H9 (cell line): ENCODE data around the gene CAPN5. TPM values are rescaled to one million over a fixed set of nuclear protein-coding genes. Genes with fewer than 3 reads are reported as not detected.

Source experiments
- DNase-seq: peaks from one replicate; pipeline ENCODE4 v3.0.0-alpha.2; 2017
- H2AFZ ChIP-seq: one replicate; pipeline ENCODE4 v1.6.1; 2013; ENCODE audit warnings: mild to moderate bottlenecking, low read length, control low read depth, moderate library complexity
- H2AK5ac ChIP-seq: 2 replicates; pipeline ENCODE4 v1.6.1; 2013; ENCODE audit warnings: low read length, control low read depth, mixed read lengths; ENCODE audit not compliant: insufficient read length
- H2BK120ac ChIP-seq: one replicate; pipeline ENCODE4 v1.6.1; 2013; ENCODE audit warnings: low read depth, mild to moderate bottlenecking, low read length, control low read depth, inconsistent platforms; ENCODE audit not compliant: poor library complexity, severe bottlenecking
- H2BK12ac ChIP-seq: 2 replicates; pipeline ENCODE4 v1.6.1; 2013; ENCODE audit warnings: low read length, control low read depth, mixed read lengths, low read depth; ENCODE audit not compliant: insufficient read length
- H2BK15ac ChIP-seq: 2 replicates; pipeline ENCODE4 v1.6.1; 2013; ENCODE audit warnings: low read depth, low read length, control low read depth
- H2BK20ac ChIP-seq: one replicate; pipeline ENCODE4 v1.6.1; 2013; ENCODE audit warnings: low read depth, mild to moderate bottlenecking, low read length, control low read depth, inconsistent platforms; ENCODE audit not compliant: poor library complexity, severe bottlenecking
- H2BK5ac ChIP-seq: 2 replicates; pipeline ENCODE4 v1.6.1; 2013; ENCODE audit warnings: low read length, control low read depth, mixed read lengths; ENCODE audit not compliant: insufficient read length
- H3K14ac ChIP-seq: 2 replicates; pipeline ENCODE4 v1.6.1; 2013; ENCODE audit warnings: low read length, control low read depth; ENCODE audit not compliant: insufficient read depth
- H3K18ac ChIP-seq: 2 replicates; pipeline ENCODE4 v1.6.1; 2013; ENCODE audit warnings: low read depth, mild to moderate bottlenecking, mixed read lengths, low read length, control low read depth; ENCODE audit not compliant: insufficient read length
- H3K23ac ChIP-seq: 2 replicates; pipeline ENCODE4 v1.6.1; 2013; ENCODE audit warnings: low read length, control low read depth, mixed read lengths, low read depth; ENCODE audit not compliant: insufficient read length
- H3K23me2 ChIP-seq: 2 replicates; pipeline ENCODE4 v1.6.1; 2013; ENCODE audit warnings: low read depth, mild to moderate bottlenecking, mixed read lengths, low read length, control low read depth; ENCODE audit not compliant: insufficient read length, poor library complexity, severe bottlenecking
- H3K27ac ChIP-seq: 2 replicates; pipeline ENCODE4 v1.5.1; 2013; ENCODE audit warnings: low read length, control low read depth, mixed read lengths, low read depth; ENCODE audit not compliant: insufficient read length
- H3K27me3 ChIP-seq: 2 replicates; pipeline ENCODE4 v1.6.1; 2013; ENCODE audit warnings: low read length, control low read depth, inconsistent platforms; ENCODE audit not compliant: insufficient read depth
- H3K4ac ChIP-seq: 2 replicates; pipeline ENCODE4 v1.6.1; 2013; ENCODE audit warnings: low read depth, mild to moderate bottlenecking, control low read depth, inconsistent platforms, low read length, moderate library complexity
- H3K4me1 ChIP-seq: 2 replicates; pipeline ENCODE4 v1.6.1; 2013; ENCODE audit warnings: low read length, control low read depth, inconsistent platforms; ENCODE audit not compliant: insufficient read depth
- H3K4me2 ChIP-seq: 2 replicates; pipeline ENCODE4 v1.6.1; 2013; ENCODE audit warnings: low read length, control low read depth, mixed read lengths; ENCODE audit not compliant: insufficient read length, insufficient read depth
- H3K56ac ChIP-seq: 2 replicates; pipeline ENCODE4 v1.6.1; 2013; ENCODE audit warnings: low read depth, mild to moderate bottlenecking, mixed read lengths, low read length, control low read depth; ENCODE audit not compliant: insufficient read length
- H3K79me1 ChIP-seq: 2 replicates; pipeline ENCODE4 v1.6.1; 2013; ENCODE audit warnings: low read depth, mild to moderate bottlenecking, moderate library complexity, low read length, control low read depth, inconsistent platforms; ENCODE audit not compliant: insufficient read depth, poor library complexity, severe bottlenecking
- H3K79me2 ChIP-seq: 2 replicates; pipeline ENCODE4 v1.6.1; 2013; ENCODE audit warnings: low read length, control low read depth, inconsistent platforms; ENCODE audit not compliant: insufficient read depth
- H3K9ac ChIP-seq: 2 replicates; pipeline ENCODE4 v1.6.1; 2013; ENCODE audit warnings: low read length, control low read depth, mixed read lengths; ENCODE audit not compliant: insufficient read length; ENCODE audit errors: extremely low read depth
- H3K9me3 ChIP-seq: one replicate; pipeline ENCODE4 v1.6.1; 2013; ENCODE audit warnings: low read depth, low read length, inconsistent platforms; ENCODE audit not compliant: control insufficient read depth
- H3T11ph ChIP-seq: one replicate; pipeline ENCODE4 v1.6.1; 2013; ENCODE audit warnings: mild to moderate bottlenecking, low read length, control low read depth, inconsistent platforms
- H4K20me1 ChIP-seq: one replicate; pipeline ENCODE4 v1.6.1; 2013; ENCODE audit not compliant: control insufficient read depth, insufficient read length, insufficient read depth
- H4K5ac ChIP-seq: 2 replicates; pipeline ENCODE4 v1.6.1; 2013; ENCODE audit warnings: low read depth, mild to moderate bottlenecking, mixed read lengths, low read length, control low read depth; ENCODE audit not compliant: insufficient read length
- H4K8ac ChIP-seq: replicated peaks from 2 replicates; pipeline ENCODE4 v1.6.1; 2013; ENCODE audit warnings: low read length, control low read depth, mixed read lengths, low read depth; ENCODE audit not compliant: insufficient read length
- H4K91ac ChIP-seq: 2 replicates; pipeline ENCODE4 v1.6.1; 2013; ENCODE audit warnings: low read depth, mild to moderate bottlenecking, moderate library complexity, mixed read lengths, low read length, control low read depth; ENCODE audit not compliant: insufficient read length
- H3K27ac Mint-ChIP-seq, 3 experiments: 2 replicates in 2 of 3; 3 replicates in 1 of 3; pipeline ENCODE4 v1.8.0; 2020 to 2021; ENCODE audit warnings: mixed read lengths in 3 of 3, mild to moderate bottlenecking in 1 of 3, moderate library complexity in 1 of 3
- H3K27me3 Mint-ChIP-seq: 2 replicates; pipeline ENCODE4 v1.8.0; 2021; ENCODE audit warnings: low read depth, mild to moderate bottlenecking, moderate library complexity, mixed read lengths
- H3K36me3 Mint-ChIP-seq, 3 experiments: 2 replicates in 2 of 3; 3 replicates in 1 of 3; pipeline ENCODE4 v1.8.0; 2020 to 2021; ENCODE audit warnings: low read depth in 3 of 3, mixed read lengths in 3 of 3; ENCODE audit not compliant: insufficient read depth in 1 of 3
- H3K4me1 Mint-ChIP-seq, 2 experiments: 2 replicates each; pipeline ENCODE4 v1.8.0; 2020; ENCODE audit warnings: mixed read lengths in 2 of 2
- H3K4me3 Mint-ChIP-seq, 2 experiments: 2 replicates in 1 of 2; 3 replicates in 1 of 2; pipeline ENCODE4 v1.8.0; 2020 to 2021; ENCODE audit warnings: mild to moderate bottlenecking in 2 of 2, mixed read lengths in 2 of 2, moderate library complexity in 1 of 2
- H3K9me3 Mint-ChIP-seq, 2 experiments: 2 replicates in 1 of 2; 3 replicates in 1 of 2; pipeline ENCODE4 v1.8.0; 2020; ENCODE audit warnings: mild to moderate bottlenecking in 2 of 2, mixed read lengths in 2 of 2, moderate library complexity in 1 of 2
- CTCF ChIP-seq: fragments of 200-600 bp; sonication (generic); conservative IDR thresholded peaks from 3 replicates; pipeline ENCODE4 v1.8.0; 2021; ENCODE audit warnings: antibody characterized with exemption, mild to moderate bottlenecking
- WGBS: extraction: QIAGEN DNeasy Blood & Tissue Kit; methylation state at CpG from one replicate; pipeline ENCODE4 v1.1.7; 2013; ENCODE audit warnings: missing lambda C conversion rate, low lambda C conversion rate, mixed read lengths; ENCODE audit not compliant: insufficient read length; ENCODE audit errors: extremely low coverage; 5-methylcytosine and 5-hydroxymethylcytosine counted together
- total RNA-seq: library from RNA; stranded (reverse); gene quantifications from 2 replicates; pipeline ENCODE4 v1.2.1, GENCODE V29; 2021

Gene CAPN5
- total RNA-seq, 1 experiment from 2014 or later, result 16.7 TPM

- H2AFZ ChIP-seq, result no peak overlapping the region
- WGBS, result no CpG with 5 or more reads among the region's 16 CpGs
- peaks cover 60% of the 10 kb centered on the region for H3K27me3 Mint-ChIP-seq
- H2BK15ac ChIP-seq, result no peak overlapping the region
- H3K9me3 Mint-ChIP-seq, result peaks cover 2 to 7% of the 10 kb centered on the region in 2 experiments
- H3K79me2 ChIP-seq, result no peaks in the 10 kb centered on the region
- no peak overlapping the region for H4K91ac ChIP-seq
- TF ChIP-seq CTCF, result no peak
- no peak overlapping the region for H3K27ac Mint-ChIP-seq
- H4K8ac ChIP-seq, result no peak overlapping the region
- peaks cover 8 to 11% of the 10 kb centered on the region in 2 experiments; a peak in 3 of 4 replicates for H3K4me1 Mint-ChIP-seq
- H3K4me3 Mint-ChIP-seq, result peak overlapping the region; percentile 33 to 37
- no peak overlapping the region for H2BK12ac ChIP-seq
- H3K23ac ChIP-seq, result no peak overlapping the region
- no peaks in the 10 kb centered on the region for H4K20me1 ChIP-seq
- no peak overlapping the region for H3K56ac ChIP-seq
- H2AK5ac ChIP-seq, result no peak overlapping the region
- H3K9ac ChIP-seq, result no peak overlapping the region
- no peaks in the 10 kb centered on the region for H3K4me1 ChIP-seq
- DNase-seq, result no peak
- no peaks in the 10 kb centered on the region for H3K23me2 ChIP-seq
- no peak overlapping the region for H2BK120ac ChIP-seq
- no peak overlapping the region for H3K4me2 ChIP-seq
- no peak overlapping the region for H3K4ac ChIP-seq
- no peak overlapping the region for H2BK5ac ChIP-seq
- no peaks in the 10 kb centered on the region for H3K79me1 ChIP-seq
- no peak overlapping the region for H3T11ph ChIP-seq
- H3K9me3 ChIP-seq, result no peaks in the 10 kb centered on the region
- no peak overlapping the region for H2BK20ac ChIP-seq
- H3K27ac ChIP-seq, result no peak overlapping the region
- H3K36me3 Mint-ChIP-seq, result peaks cover 0 to 7% (median 0%) of the 10 kb centered on the region in 3 experiments; a peak in 4 of 7 replicates
- H4K5ac ChIP-seq, result no peak overlapping the region
- H3K18ac ChIP-seq, result no peak overlapping the region
- no peak overlapping the region for H3K14ac ChIP-seq
- peaks cover 12% of the 10 kb centered on the region; the same call in 1 of the 2 replicates for H3K27me3 ChIP-seq
Observed at GRCh38 chr11:77038825-77039326, 27.9 kb upstream of the CAPN5 start.
